ENCODE measurements around the gene PDK2.

PDK2 gene

GRCh38 chr17:50101346-50102163 is 6.4 kb downstream of the PDK2 start:
- DNase-seq (ENCODE audit: insufficient read length, low spot score) (no peak), FAIRE-seq (no peak)
- TF ChIP-seq POLR2AphosphoS5 (IDR thresholded peaks at IDR 0.05; ENCODE audit: low read depth, low read length) (no peak), TAF1 (IDR thresholded peaks at IDR 0.05; ENCODE audit: low read depth, low read length) (no peak), POU2F2 (IDR thresholded peaks at IDR 0.05; ENCODE audit: low read depth, low read length) (no peak), POLR2A (IDR thresholded peaks at IDR 0.05; ENCODE audit: low read depth, low read length) (no peak), PAX5 (IDR thresholded peaks at IDR 0.05; ENCODE audit: insufficient read depth, low read length, severe bottlenecking) (no peak), SPI1 (IDR thresholded peaks at IDR 0.05; ENCODE audit: low read depth, low read length) (no peak)

GRCh38 chr17:50102164-50102991 is 7.2 kb downstream of the PDK2 start:
- TF ChIP-seq PAX5 (IDR thresholded peaks at IDR 0.05; ENCODE audit: insufficient read depth, low read length, severe bottlenecking) (no peak), SPI1 (IDR thresholded peaks at IDR 0.05; ENCODE audit: low read depth, low read length) (no peak), POLR2A (IDR thresholded peaks at IDR 0.05; ENCODE audit: low read depth, low read length) (no peak), POLR2AphosphoS5 (IDR thresholded peaks at IDR 0.05; ENCODE audit: low read depth, low read length) (no peak), TAF1 (IDR thresholded peaks at IDR 0.05; ENCODE audit: low read depth, low read length) (no peak), POU2F2 (IDR thresholded peaks at IDR 0.05; ENCODE audit: low read depth, low read length) (no peak)
- DNase-seq (ENCODE audit: insufficient read length, low spot score): no peak
- no peak for FAIRE-seq

- FAIRE-seq: no peak
- TF ChIP-seq POU2F2 (IDR thresholded peaks at IDR 0.05; ENCODE audit: low read depth, low read length) (no peak), TAF1 (IDR thresholded peaks at IDR 0.05; ENCODE audit: low read depth, low read length) (no peak), POLR2A (IDR thresholded peaks at IDR 0.05; ENCODE audit: low read depth, low read length) (no peak), SPI1 (IDR thresholded peaks at IDR 0.05; ENCODE audit: low read depth, low read length) (no peak), PAX5 (IDR thresholded peaks at IDR 0.05; ENCODE audit: insufficient read depth, low read length, severe bottlenecking) (no peak), POLR2AphosphoS5 (IDR thresholded peaks at IDR 0.05; ENCODE audit: low read depth, low read length) (no peak)
- DNase-seq (ENCODE audit: insufficient read length, low spot score): no peak
Measured at GRCh38 chr17:50103252-50103651, 8.1 kb downstream of the PDK2 start.

- no peak for FAIRE-seq
- no peak for TF ChIP-seq POU2F2 (IDR thresholded peaks at IDR 0.05; ENCODE audit: low read depth, low read length)
- TF ChIP-seq POLR2AphosphoS5 (IDR thresholded peaks at IDR 0.05; ENCODE audit: low read depth, low read length): no peak
- no peak for TF ChIP-seq POLR2A (IDR thresholded peaks at IDR 0.05; ENCODE audit: low read depth, low read length)
- TF ChIP-seq PAX5 (IDR thresholded peaks at IDR 0.05; ENCODE audit: insufficient read depth, low read length, severe bottlenecking): no peak
- no peak for TF ChIP-seq TAF1 (IDR thresholded peaks at IDR 0.05; ENCODE audit: low read depth, low read length)
- no peak for TF ChIP-seq SPI1 (IDR thresholded peaks at IDR 0.05; ENCODE audit: low read depth, low read length)
Measured at GRCh38 chr17:50103941-50104340, 8.8 kb downstream of the PDK2 start.

GRCh38 chr17:50105811-50106210 is 10.7 kb downstream of the PDK2 start:
- DNase-seq (ENCODE audit: insufficient read length, low spot score) (no peak), FAIRE-seq (no peak)
- no peak for TF ChIP-seq TAF1 (IDR thresholded peaks at IDR 0.05; ENCODE audit: low read depth, low read length)
- TF ChIP-seq PAX5 (IDR thresholded peaks at IDR 0.05; ENCODE audit: insufficient read depth, low read length, severe bottlenecking): no peak
- no peak for TF ChIP-seq POLR2A (IDR thresholded peaks at IDR 0.05; ENCODE audit: low read depth, low read length)
- no peak for TF ChIP-seq POU2F2 (IDR thresholded peaks at IDR 0.05; ENCODE audit: low read depth, low read length)
- no peak for TF ChIP-seq SPI1 (IDR thresholded peaks at IDR 0.05; ENCODE audit: low read depth, low read length)
- TF ChIP-seq POLR2AphosphoS5 (IDR thresholded peaks at IDR 0.05; ENCODE audit: low read depth, low read length): no peak

More at GRCh38 chr17:50103941-50104340, 8.8 kb downstream of the PDK2 start:
- DNase-seq (ENCODE audit: insufficient read length, low spot score): no peak

GRCh38 chr17:50106393-50107131 is 11.4 kb downstream of the PDK2 start:
- no peak for TF ChIP-seq POLR2A (IDR thresholded peaks at IDR 0.05; ENCODE audit: low read depth, low read length)
- TF ChIP-seq POU2F2 (IDR thresholded peaks at IDR 0.05; ENCODE audit: low read depth, low read length): no peak
- TF ChIP-seq PAX5 (IDR thresholded peaks at IDR 0.05; ENCODE audit: insufficient read depth, low read length, severe bottlenecking): no peak
- FAIRE-seq (no peak), DNase-seq (ENCODE audit: insufficient read length, low spot score) (no peak)

GRCh38 chr17:50107790-50108414 is 12.8 kb downstream of the PDK2 start:
- no peak for DNase-seq (ENCODE audit: insufficient read length, low spot score)
- no peak for TF ChIP-seq POLR2AphosphoS5 (IDR thresholded peaks at IDR 0.05; ENCODE audit: low read depth, low read length)
- no peak for TF ChIP-seq POU2F2 (IDR thresholded peaks at IDR 0.05; ENCODE audit: low read depth, low read length)
- no peak for TF ChIP-seq POLR2A (IDR thresholded peaks at IDR 0.05; ENCODE audit: low read depth, low read length)
- FAIRE-seq: no peak

GRCh38 chr17:50108556-50108955 is 13.4 kb downstream of the PDK2 start:
- DNase-seq (ENCODE audit: insufficient read length, low spot score): no peak
- no peak for FAIRE-seq
- TF ChIP-seq POU2F2 (IDR thresholded peaks at IDR 0.05; ENCODE audit: low read depth, low read length) (no peak), PAX5 (IDR thresholded peaks at IDR 0.05; ENCODE audit: insufficient read depth, low read length, severe bottlenecking) (no peak)

- no peak for DNase-seq (ENCODE audit: insufficient read length, low spot score)
- FAIRE-seq: no peak
- TF ChIP-seq TAF1 (IDR thresholded peaks at IDR 0.05; ENCODE audit: low read depth, low read length) (no peak), SPI1 (IDR thresholded peaks at IDR 0.05; ENCODE audit: low read depth, low read length) (no peak), POLR2A (IDR thresholded peaks at IDR 0.05; ENCODE audit: low read depth, low read length) (no peak), PAX5 (IDR thresholded peaks at IDR 0.05; ENCODE audit: insufficient read depth, low read length, severe bottlenecking) (no peak), POU2F2 (IDR thresholded peaks at IDR 0.05; ENCODE audit: low read depth, low read length) (no peak), POLR2AphosphoS5 (IDR thresholded peaks at IDR 0.05; ENCODE audit: low read depth, low read length) (no peak)
Measured at GRCh38 chr17:50109207-50109606, 14.1 kb downstream of the PDK2 start.

All from GM12891 (cell line).